Globus pallidus (tissue), 1 donor: ENCODE data around the gene PLPPR5.
"Not testable (repeated sequence)": the region's sequence is repeated elsewhere in the genome, so short reads cannot be mapped to it uniquely, and the experiment has no call there.

Experiments
- DNase-seq: peaks from one replicate; pipeline ENCODE4 v3.0.0-alpha.2; 2015; ENCODE audit warnings: low spot score

PLPPR5 gene

GRCh38 chr1:98910827-98911226 lies 93.8 kb downstream of the PLPPR5 start:
- DNase-seq: no peak

- DNase-seq: no peak
Measured at GRCh38 chr1:98908980-98909379, 95.7 kb downstream of the PLPPR5 start.

- DNase-seq: no peak
Measured at GRCh38 chr1:98906809-98907208, 97.9 kb downstream of the PLPPR5 start.

- DNase-seq: no peak
Measured at GRCh38 chr1:98906361-98906760, 98.3 kb downstream of the PLPPR5 start.

GRCh38 chr1:98904684-98905083 lies 100.0 kb downstream of the PLPPR5 start:
- DNase-seq: no peak

- DNase-seq: no peak
Measured at GRCh38 chr1:98903726-98904125, 100.9 kb downstream of the PLPPR5 start.

GRCh38 chr1:98903261-98903660 lies 101.4 kb downstream of the PLPPR5 start:
- no peak for DNase-seq

GRCh38 chr1:98898940-98899339 lies 105.7 kb downstream of the PLPPR5 start:
- DNase-seq: no peak

- DNase-seq: no peak
Measured at GRCh38 chr1:98897479-98897878, 107.2 kb downstream of the PLPPR5 start.

- DNase-seq: no peak
Measured at GRCh38 chr1:98896711-98897445, 107.8 kb downstream of the PLPPR5 start.

GRCh38 chr1:98893371-98893770 lies 111.3 kb downstream of the PLPPR5 start:
- DNase-seq: no peak

- no peak for DNase-seq
Measured at GRCh38 chr1:98888869-98889268, 115.8 kb downstream of the PLPPR5 start.

- DNase-seq: no peak
Measured at GRCh38 chr1:98887507-98887906, 117.2 kb downstream of the PLPPR5 start.

- no peak for DNase-seq
Measured at GRCh38 chr1:98884864-98885263, 119.8 kb downstream of the PLPPR5 start.

- DNase-seq: no peak
Measured at GRCh38 chr1:98881901-98882300, 122.8 kb downstream of the PLPPR5 start.

- not testable (repeated sequence) for DNase-seq
Measured at GRCh38 chr1:98881234-98881633, 123.4 kb downstream of the PLPPR5 start.

GRCh38 chr1:98874828-98875227 lies 129.8 kb downstream of the PLPPR5 start:
- no peak for DNase-seq

- DNase-seq: peak; percentile 3
Measured at GRCh38 chr1:98870959-98871903, 133.4 kb downstream of the PLPPR5 start.

- no peak for DNase-seq
Measured at GRCh38 chr1:98865796-98866195, 138.9 kb downstream of the PLPPR5 start.

GRCh38 chr1:98860329-98860728 lies 144.3 kb downstream of the PLPPR5 start:
- no peak for DNase-seq

GRCh38 chr1:98854137-98854536 lies 150.5 kb downstream of the PLPPR5 start:
- DNase-seq: no peak

- DNase-seq: no peak
Measured at GRCh38 chr1:98849969-98850636, 154.6 kb downstream of the PLPPR5 start.

- no peak for DNase-seq
Measured at GRCh38 chr1:98842241-98842640, 162.4 kb downstream of the PLPPR5 start.
